ENCODE data around the gene CPSF4. TPM values are rescaled to one million over a fixed set of nuclear protein-coding genes. Genes with fewer than 3 reads are reported as not detected.
A peak's percentile ranks its signal among the peaks of the same experiment; 100 is the strongest.

CPSF4 gene
- total RNA-seq, 1 donor from 2014 or later = 60.9 TPM

- intact Hi-C loops (cut with micrococcal nuclease) = no loop called here
- Mint-ChIP-seq H3K27me3 (no peaks in the 10 kb centered on the region), H3K4me3 (no peak overlapping the region), H3K4me1 (no peaks in the 10 kb centered on the region), H3K27ac (no peak overlapping the region), H3K36me3 (ENCODE audit: low read depth) (peaks cover 84% of the 10 kb centered on the region), H3K9me3 (no peaks in the 10 kb centered on the region)
- ChIA-PET CTCF (no interaction called here), POLR2A (interaction anchor here (3.9 kb wide), 1 partner anchor 12 kb away, joined by 17 read pairs; the partner anchor contains the start of genes BUD31 and PDAP1)
- DNase-seq = no peak
- no peak for ATAC-seq (ENCODE audit: low read depth)
- no peak for TF ChIP-seq CTCF (IDR thresholded peaks at IDR 0.05)
Measured at GRCh38 chr7:99420986-99421385, 17.8 kb upstream of the CPSF4 start.

GRCh38 chr7:99422186-99422585, 16.6 kb upstream of the CPSF4 start:
- no peak overlapping the region for H3K27ac Mint-ChIP-seq
- no peak overlapping the region for H3K4me3 Mint-ChIP-seq
- ChIA-PET POLR2A (interaction anchor here (0.7 to 1.3 kb wide), 2 partner anchors 13 to 16 kb away, joined by 3 read pairs; partner anchors contain the start of genes BUD31 and PTCD1), CTCF (no interaction called here)
- H3K27me3 Mint-ChIP-seq = no peaks in the 10 kb centered on the region
- ATAC-seq (ENCODE audit: low read depth) (no peak), DNase-seq (no peak)
- no peaks in the 10 kb centered on the region for H3K4me1 Mint-ChIP-seq
- intact Hi-C loops (cut with micrococcal nuclease) = no loop called here
- H3K9me3 Mint-ChIP-seq = no peaks in the 10 kb centered on the region
- H3K36me3 Mint-ChIP-seq (ENCODE audit: low read depth) = peaks cover 75% of the 10 kb centered on the region
- TF ChIP-seq CTCF (IDR thresholded peaks at IDR 0.05) = no peak

GRCh38 chr7:99422625-99423024, 16.1 kb upstream of the CPSF4 start:
- ATAC-seq (ENCODE audit: low read depth) (no peak), DNase-seq (no peak)
- Mint-ChIP-seq H3K27me3 (no peaks in the 10 kb centered on the region), H3K27ac (no peak overlapping the region), H3K4me3 (no peak overlapping the region), H3K36me3 (ENCODE audit: low read depth) (peaks cover 71% of the 10 kb centered on the region), H3K9me3 (no peaks in the 10 kb centered on the region), H3K4me1 (no peaks in the 10 kb centered on the region)
- POLR2A ChIA-PET = interaction anchor here (0.7 to 1.3 kb wide), 2 partner anchors 14 to 16 kb away, joined by 3 read pairs; partner anchors contain the start of genes BUD31 and PTCD1
- intact Hi-C loops (cut with micrococcal nuclease) = no loop called here
- no peak for TF ChIP-seq CTCF (IDR thresholded peaks at IDR 0.05)
- CTCF ChIA-PET = no interaction called here

- intact Hi-C loops (cut with micrococcal nuclease) = no loop called here
- Mint-ChIP-seq H3K27me3 (no peaks in the 10 kb centered on the region), H3K4me3 (no peak overlapping the region), H3K27ac (peak overlapping the region; percentile 53), H3K9me3 (no peaks in the 10 kb centered on the region), H3K36me3 (ENCODE audit: low read depth) (peaks cover 64% of the 10 kb centered on the region), H3K4me1 (no peaks in the 10 kb centered on the region)
- DNase-seq = no peak
- ChIA-PET POLR2A (interaction anchor here (0.6 kb wide), 1 partner anchor 9 kb away, joined by 7 read pairs; no protein-coding TSS in a partner anchor), CTCF (no interaction called here)
- no peak for ATAC-seq (ENCODE audit: low read depth)
- TF ChIP-seq CTCF (IDR thresholded peaks at IDR 0.05) = no peak
Measured at GRCh38 chr7:99424932-99425730, 13.6 kb upstream of the CPSF4 start.

GRCh38 chr7:99428972-99429566, 9.7 kb upstream of the CPSF4 start:
- no peaks in the 10 kb centered on the region for H3K9me3 Mint-ChIP-seq
- CTCF ChIA-PET = no interaction called here
- TF ChIP-seq CTCF (IDR thresholded peaks at IDR 0.05) = no peak
- POLR2A ChIA-PET = interaction anchor here (0.6 to 0.7 kb wide), 2 partner anchors 51 to 1116 kb away, joined by 3 to 5 read pairs; no protein-coding TSS in a partner anchor
- intact Hi-C loops (cut with micrococcal nuclease) = no loop called here
- ATAC-seq (ENCODE audit: low read depth) (no peak), DNase-seq (no peak)
- peaks cover 57% of the 10 kb centered on the region for H3K36me3 Mint-ChIP-seq (ENCODE audit: low read depth)
- H3K27me3 Mint-ChIP-seq = no peaks in the 10 kb centered on the region
- H3K27ac Mint-ChIP-seq = no peak overlapping the region
- no peak overlapping the region for H3K4me3 Mint-ChIP-seq
- H3K4me1 Mint-ChIP-seq = no peaks in the 10 kb centered on the region

All from activated B cell treated with CpG ODN at 0.5 μM for 24 hours (primary cell).